Fibroblast of lung (primary cell): ENCODE data around the gene FSHR.

Experiments
- EZH2 ChIP-seq: IDR thresholded peaks from 2 replicates; pipeline ENCODE4 v1.5.1; 2012; ENCODE audit warnings: low read length, control low read depth, mild to moderate bottlenecking; ENCODE audit errors: missing control alignments
- TF ChIP-seq, protein P1 (sequence below), 2 donors: IDR thresholded peaks in 1 of 2; conservative IDR thresholded peaks in 1 of 2; 1 replicate in 1 of 2; 2 replicates in 1 of 2; pipeline ENCODE4 v1.5.1; 2011 to 2012; ENCODE audit warnings: low read length in 2 of 2, control low read depth in 1 of 2, inconsistent platforms in 1 of 2, low read depth in 1 of 2, mild to moderate bottlenecking in 1 of 2

DNA sequence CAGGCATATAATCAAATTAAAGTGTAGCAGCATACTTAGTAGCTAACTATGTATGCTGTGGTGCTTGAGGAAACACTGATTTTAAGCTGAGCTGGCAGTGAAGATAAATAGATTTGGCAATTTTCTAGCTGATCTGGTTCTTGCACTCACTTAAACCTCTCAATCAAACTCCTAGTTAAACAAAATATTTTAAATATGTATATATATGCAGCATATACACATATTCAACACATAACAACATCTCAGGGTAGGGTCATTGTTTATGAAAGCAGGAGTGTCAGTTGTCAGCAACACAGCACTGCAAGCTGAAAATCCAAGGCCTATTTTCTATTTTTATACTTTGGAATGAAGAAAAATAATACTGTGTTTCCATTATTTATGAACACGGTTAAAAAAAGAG lies 10.4 kb upstream of the FSHR start:
- TF ChIP-seq, protein P1, sequence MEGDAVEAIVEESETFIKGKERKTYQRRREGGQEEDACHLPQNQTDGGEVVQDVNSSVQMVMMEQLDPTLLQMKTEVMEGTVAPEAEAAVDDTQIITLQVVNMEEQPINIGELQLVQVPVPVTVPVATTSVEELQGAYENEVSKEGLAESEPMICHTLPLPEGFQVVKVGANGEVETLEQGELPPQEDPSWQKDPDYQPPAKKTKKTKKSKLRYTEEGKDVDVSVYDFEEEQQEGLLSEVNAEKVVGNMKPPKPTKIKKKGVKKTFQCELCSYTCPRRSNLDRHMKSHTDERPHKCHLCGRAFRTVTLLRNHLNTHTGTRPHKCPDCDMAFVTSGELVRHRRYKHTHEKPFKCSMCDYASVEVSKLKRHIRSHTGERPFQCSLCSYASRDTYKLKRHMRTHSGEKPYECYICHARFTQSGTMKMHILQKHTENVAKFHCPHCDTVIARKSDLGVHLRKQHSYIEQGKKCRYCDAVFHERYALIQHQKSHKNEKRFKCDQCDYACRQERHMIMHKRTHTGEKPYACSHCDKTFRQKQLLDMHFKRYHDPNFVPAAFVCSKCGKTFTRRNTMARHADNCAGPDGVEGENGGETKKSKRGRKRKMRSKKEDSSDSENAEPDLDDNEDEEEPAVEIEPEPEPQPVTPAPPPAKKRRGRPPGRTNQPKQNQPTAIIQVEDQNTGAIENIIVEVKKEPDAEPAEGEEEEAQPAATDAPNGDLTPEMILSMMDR (conservative IDR thresholded peaks at IDR 0.05 in 1 of 2, IDR thresholded peaks at IDR 0.05 in 1 of 2; ENCODE audit: low read depth in 1 of 2, low read length in 2 of 2): no peak
- no peak for TF ChIP-seq EZH2
